GM12878 (cell line): Measurements from ENCODE around the gene PRC1. TPM values are rescaled to one million over a fixed set of nuclear protein-coding genes. Genes with fewer than 3 reads are reported as not detected.

ENCODE experiments used
- ATAC-seq: fragments of 200-7000 bp; cut with Tn5 transposase; 3 replicates; pipeline ENCODE4 v1.9.1; 2020; ENCODE audit warnings: mild to moderate bottlenecking, moderate library complexity
- BruUV-seq: library from RNA; stranded (reverse); fragments of 400-500 nt; replicated peaks from 2 replicates; lab custom pipeline; 2021; lab: Mats Ljungman, UMichigan
- CTCF ChIA-PET: fragments of 300-600 bp; sonication (Branson Sonifier 250); formaldehyde crosslinking; extraction: SDS; loops from one replicate; lab custom pipeline; 2021; ENCODE audit warnings: inconsistent platforms; lab: Yijun Ruan, JAX
- POLR2A ChIA-PET: fragments of 350-600 bp; formaldehyde crosslinking; extraction: SDS; loops from one replicate; lab custom pipeline; 2021; ENCODE audit warnings: inconsistent platforms; lab: Charles Lee
- RAD21 ChIA-PET: fragments of 300-600 bp; sonication (Branson Sonifier 250); formaldehyde crosslinking; loops from one replicate; lab custom pipeline; 2023; ENCODE audit warnings: antibody characterized with exemption; ENCODE audit not compliant: unreplicated experiment; lab: Charles Lee
- SMC1A ChIA-PET: fragments of 300-600 bp; sonication (Branson Sonifier 250); formaldehyde crosslinking; loops from one replicate; lab custom pipeline; 2023; ENCODE audit not compliant: unreplicated experiment, uncharacterized antibody; lab: Charles Lee
- DNase-seq: peaks from one replicate; pipeline ENCODE4 v3.0.0-alpha.2; 2011; ENCODE audit warnings: low read depth, low spot score
- FAIRE-seq: peaks from 3 replicates; lab custom pipeline; 2011; peaks lifted over from hg19 to GRCh38; lab: Jason Lieb, UNC
- H2AFZ ChIP-seq: 2 replicates; pipeline ENCODE4 v1.6.0; 2011; ENCODE audit warnings: low read depth, low read length, control low read depth; ENCODE audit not compliant: control insufficient read depth
- H3K27ac ChIP-seq: 2 replicates; pipeline ENCODE4 v1.5.1; 2011; ENCODE audit warnings: control low read depth; ENCODE audit not compliant: control insufficient read depth, insufficient read depth
- H3K27me3 ChIP-seq, 2 experiments: replicated peaks in 1 of 2; 2 replicates each; pipeline versions ENCODE4 v1.6.0 to v1.6.1; 2011; ENCODE audit warnings: low read length in 1 of 2; ENCODE audit not compliant: control insufficient read depth in 2 of 2, insufficient read depth in 2 of 2
- H3K36me3 ChIP-seq, 2 experiments: 2 replicates each; pipeline ENCODE4 v1.5.1; 2011; ENCODE audit warnings: low read length in 1 of 2; ENCODE audit not compliant: control insufficient read depth in 2 of 2, insufficient read depth in 2 of 2
- H3K4me1 ChIP-seq: 2 replicates; pipeline ENCODE4 v1.6.1; 2011; ENCODE audit warnings: mild to moderate bottlenecking, low read length, moderate library complexity, mixed read lengths; ENCODE audit not compliant: control insufficient read depth, insufficient read depth
- H3K4me2 ChIP-seq: 2 replicates; pipeline ENCODE4 v1.6.0; 2011; ENCODE audit warnings: control low read depth; ENCODE audit not compliant: control insufficient read depth, insufficient read depth
- H3K4me3 ChIP-seq: fragments of 200-600 bp; sonication (generic); 2 replicates; pipeline ENCODE4 v1.5.1; 2016
- H3K79me2 ChIP-seq: 2 replicates; pipeline ENCODE4 v1.6.0; 2011; ENCODE audit warnings: low read length; ENCODE audit not compliant: control insufficient read depth, insufficient read depth
- H3K9ac ChIP-seq: 2 replicates; pipeline ENCODE4 v1.8.0; 2011; ENCODE audit warnings: low read length, control low read depth, mixed read lengths; ENCODE audit not compliant: control insufficient read depth, insufficient read depth
- H3K9me3 ChIP-seq: replicated peaks from 3 replicates; pipeline ENCODE4 v1.5.1; 2011; ENCODE audit warnings: mild to moderate bottlenecking, low read length; ENCODE audit not compliant: control insufficient read depth, insufficient read depth
- H4K20me1 ChIP-seq: 2 replicates; pipeline ENCODE4 v1.6.0; 2011; ENCODE audit not compliant: control insufficient read depth, insufficient read depth
- CBX3 ChIP-seq: fragments of 200-600 bp; sonication (generic); IDR thresholded peaks from 2 replicates; pipeline ENCODE4 v1.6.1; 2016; ENCODE audit warnings: low read depth, borderline replicate concordance
- CEBPB ChIP-seq, 2 experiments: fragments of 150-350 bp in 1 of 2; IDR thresholded peaks; 2 replicates each; pipeline ENCODE4 v1.6.1; 2012 to 2014; ENCODE audit warnings: low read depth in 2 of 2, low read length in 2 of 2, borderline replicate concordance in 1 of 2, inconsistent platforms in 1 of 2
- DPF2 ChIP-seq: fragments of 450-650 bp; IDR thresholded peaks from 2 replicates; pipeline ENCODE4 v1.6.1; 2017; ENCODE audit warnings: mild to moderate bottlenecking
- EP300 ChIP-seq, 2 experiments: fragments of 150-350 bp in 1 of 2; IDR thresholded peaks; 2 replicates each; pipeline ENCODE4 v1.6.1; 2011 to 2012; ENCODE audit warnings: low read depth in 2 of 2, low read length in 2 of 2, borderline replicate concordance in 1 of 2, improper control_type of control experiment in 1 of 2, inconsistent platforms in 1 of 2; ENCODE audit not compliant: control insufficient read depth in 1 of 2
- RB1 ChIP-seq: fragments of 450-650 bp; formaldehyde crosslinking; IDR thresholded peaks from 2 replicates; pipeline ENCODE4 v1.6.1; 2017; ENCODE audit warnings: mild to moderate bottlenecking, borderline replicate concordance
- SIX5 ChIP-seq: IDR thresholded peaks from 2 replicates; pipeline ENCODE4 v1.6.1; 2011; ENCODE audit warnings: mild to moderate bottlenecking, low read depth, low read length, moderate library complexity; ENCODE audit not compliant: severe bottlenecking
- TCF12 ChIP-seq: IDR thresholded peaks from 2 replicates; pipeline ENCODE4 v1.6.1; 2011; ENCODE audit warnings: low read depth, mild to moderate bottlenecking, low read length
- ZNF622 ChIP-seq: fragments of 450-650 bp; IDR thresholded peaks from 2 replicates; pipeline ENCODE4 v1.6.1; 2017; ENCODE audit warnings: mild to moderate bottlenecking, inconsistent platforms
- WGBS: methylation state at CpG from one replicate; pipeline ENCODE4 v1.1.6; 2016; ENCODE audit warnings: low lambda C conversion rate; ENCODE audit not compliant: insufficient replicate concordance, insufficient coverage; ENCODE audit errors: missing lambda C conversion rate; 5-methylcytosine and 5-hydroxymethylcytosine counted together
- in situ Hi-C: fragments of 300-500 bp; cut with MboI; formaldehyde crosslinking; loops from 9 replicates; pipeline ENCODE4 v1.14.3; 2018; ENCODE audit warnings: mixed read lengths
- intact Hi-C: fragments of 100-400 bp; cut with micrococcal nuclease; formaldehyde crosslinking; loops from one replicate; pipeline ENCODE4 v1.14.2; 2022; ENCODE audit not compliant: unreplicated experiment
- polyA plus RNA-seq, 11 experiments: library from polyadenylated mRNA; depleted of rRNA in 4 of 11; unstranded in 6 of 11; stranded (reverse) in 5 of 11; fragments of >200 nt; fragmentation: Nextera tagmentation in 4 of 11; fragmentation: Illumina TruSeq in 1 of 11; extraction: Ambion mirVana in 4 of 11; extraction: Trizol in 1 of 11; gene quantifications; 1 replicate in 1 of 11; 2 replicates in 10 of 11; pipeline versions ENCODE4 v1.2.1 to v1.2.3, GENCODE V29; 2011 to 2016; ENCODE audit warnings: inconsistent platforms in 2 of 11, missing spikeins in 2 of 11, low read depth in 1 of 11
- total RNA-seq, 4 experiments: library from RNA; depleted of rRNA in 3 of 4; stranded (reverse); fragments of >200 nt in 3 of 4; fragmentation: Illumina TruSeq in 1 of 4; extraction: Trizol in 1 of 4; gene quantifications; 2 replicates each; pipeline versions ENCODE4 v1.2.1 to v1.2.3, GENCODE V29; 2013 to 2021
- TF ChIP-seq, protein P1 (sequence below): IDR thresholded peaks from 2 replicates; pipeline ENCODE4 v1.6.1; 2012; ENCODE audit warnings: low read depth, low read length, improper control_type of control experiment
- TF ChIP-seq, protein P2 (sequence below): fragments of 450-650 bp; IDR thresholded peaks from 2 replicates; pipeline ENCODE4 v1.6.1; 2017; ENCODE audit warnings: mild to moderate bottlenecking, low read depth, inconsistent platforms; ENCODE audit not compliant: poor library complexity, severe bottlenecking
- TF ChIP-seq, protein P3 (sequence below): fragments of 450-650 bp; IDR thresholded peaks from 2 replicates; pipeline ENCODE4 v1.6.1; 2017; ENCODE audit warnings: mild to moderate bottlenecking, moderate library complexity

The PRC1 gene
- total and polyA plus RNA-seq, 10 of the 15 experiments (the other 5 are each of a cell fraction or from before 2014, with no cell fraction given), result 100 to 241 (median 131) TPM

DNA sequence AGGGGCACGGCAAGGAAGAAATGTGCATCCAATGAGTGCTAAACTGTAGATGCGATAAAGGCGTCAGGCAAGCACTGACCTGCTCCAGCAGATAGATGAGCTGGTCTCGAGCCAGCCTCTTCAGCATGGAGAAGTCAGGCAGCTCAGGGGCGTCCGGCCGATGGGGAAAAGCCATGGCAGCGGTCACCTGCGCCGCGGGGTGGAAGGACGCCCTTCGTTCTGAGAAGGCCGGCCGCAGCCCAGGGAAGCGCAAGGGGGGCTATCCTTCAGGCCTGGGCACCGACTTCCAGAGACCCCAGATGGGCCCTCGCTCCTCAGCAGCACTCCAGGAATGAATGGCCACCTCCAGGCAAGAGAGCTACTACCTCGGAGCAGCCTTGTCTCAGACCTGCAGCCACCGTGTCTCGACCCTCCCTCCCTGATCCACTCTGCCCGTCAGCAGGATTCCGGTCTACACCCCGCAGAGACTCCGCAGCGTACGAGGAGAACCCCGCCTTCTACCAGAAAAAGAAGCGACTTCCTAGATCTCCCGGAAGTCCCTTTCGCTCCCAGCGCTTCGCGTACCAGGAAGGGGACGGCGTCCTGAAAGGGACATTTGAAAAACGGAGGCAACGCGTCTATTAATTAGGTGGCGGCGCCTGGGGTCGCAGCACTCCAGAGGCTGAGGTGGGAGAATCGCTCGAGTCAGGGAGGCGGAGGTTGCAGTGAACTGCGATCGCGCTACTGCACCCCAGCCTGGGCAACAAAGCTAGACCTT, 27.9 kb upstream of the PRC1 start, which contains the start of gene VPS33B:
VPS33B (minus strand) TSS at position 520 of the 757 bp plus-strand sequence; CDS start at position 175, 345 bp downstream.
- 1% methylated on average over 41 of the region's 48 CpGs for WGBS
- ChIA-PET SMC1A (interaction anchor here (0.9 to 1.7 kb wide), 5 partner anchors 25 to 91 kb away, joined by 3 to 8 read pairs (median 3); no protein-coding TSS in a partner anchor), RAD21 (interaction anchor here (1.0 to 1.4 kb wide), 5 partner anchors 29 to 136 kb away, joined by 3 to 9 read pairs (median 3); partner anchors contain the start of gene RCCD1), CTCF (interaction anchor here (1.0 to 4.0 kb wide), 9 partner anchors 9 to 225 kb away, joined by 3 to 24 read pairs (median 4); partner anchors contain the start of genes RCCD1 and UNC45A), POLR2A (interaction anchor here (0.5 to 1.5 kb wide), 9 partner anchors 27 to 919 kb away, joined by 3 to 12 read pairs (median 3); partner anchors contain the start of gene UNC45A)
- Histone ChIP-seq H3K9me3 (no peaks in the 10 kb centered on the region), H3K27me3 (no peaks in the 10 kb centered on the region), H3K27ac (peak within 1 kb of the TSS; percentile 88), H4K20me1 (no peaks in the 10 kb centered on the region), H3K79me2 (peaks cover 33% of the 10 kb centered on the region), H3K4me3 (peak within 1 kb of the TSS; percentile 93), H3K4me2 (peak within 1 kb of the TSS; percentile 98), H2AFZ (peak within 1 kb of the TSS; percentile 85), H3K36me3 (0 out of 4 replicates have a peak, but pooled peaks cover 0 to 3% of the 10 kb centered on the region in 2 experiments), H3K4me1 (peaks cover 3% of the 10 kb centered on the region; the same call in 1 of the 2 replicates), H3K9ac (peak within 1 kb of the TSS; percentile 93)
- BruUV-seq, result TSS peak; percentile 79
- peak; percentile 86 for ATAC-seq
- FAIRE-seq, result peak; percentile 99
- DNase-seq, result peak; percentile 63
- in situ Hi-C loops (no loop called here), intact Hi-C loops (loop anchor here (1.0 to 5.0 kb wide), 2 partner anchors 28 to 65 kb away; partner anchors contain the start of gene PRC1)
- TF ChIP-seq EP300 (IDR thresholded peaks at IDR 0.05; ENCODE audit: borderline replicate concordance in 1 of 2, control insufficient read depth in 1 of 2, low read depth in 2 of 2, low read length in 2 of 2) (no peak), DPF2 (no peak), SIX5 (peak; percentile 37), CEBPB (IDR thresholded peaks at IDR 0.05; ENCODE audit: borderline replicate concordance in 1 of 2, low read depth in 2 of 2, low read length in 2 of 2) (no peak), ZNF622 (no peak), RB1 (no peak), CBX3 (no peak), TCF12 (no peak)
- TF ChIP-seq, protein P1, sequence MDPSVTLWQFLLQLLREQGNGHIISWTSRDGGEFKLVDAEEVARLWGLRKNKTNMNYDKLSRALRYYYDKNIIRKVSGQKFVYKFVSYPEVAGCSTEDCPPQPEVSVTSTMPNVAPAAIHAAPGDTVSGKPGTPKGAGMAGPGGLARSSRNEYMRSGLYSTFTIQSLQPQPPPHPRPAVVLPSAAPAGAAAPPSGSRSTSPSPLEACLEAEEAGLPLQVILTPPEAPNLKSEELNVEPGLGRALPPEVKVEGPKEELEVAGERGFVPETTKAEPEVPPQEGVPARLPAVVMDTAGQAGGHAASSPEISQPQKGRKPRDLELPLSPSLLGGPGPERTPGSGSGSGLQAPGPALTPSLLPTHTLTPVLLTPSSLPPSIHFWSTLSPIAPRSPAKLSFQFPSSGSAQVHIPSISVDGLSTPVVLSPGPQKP, result peak; percentile 67; the same call in 1 of the 2 replicates
- TF ChIP-seq, protein P2, sequence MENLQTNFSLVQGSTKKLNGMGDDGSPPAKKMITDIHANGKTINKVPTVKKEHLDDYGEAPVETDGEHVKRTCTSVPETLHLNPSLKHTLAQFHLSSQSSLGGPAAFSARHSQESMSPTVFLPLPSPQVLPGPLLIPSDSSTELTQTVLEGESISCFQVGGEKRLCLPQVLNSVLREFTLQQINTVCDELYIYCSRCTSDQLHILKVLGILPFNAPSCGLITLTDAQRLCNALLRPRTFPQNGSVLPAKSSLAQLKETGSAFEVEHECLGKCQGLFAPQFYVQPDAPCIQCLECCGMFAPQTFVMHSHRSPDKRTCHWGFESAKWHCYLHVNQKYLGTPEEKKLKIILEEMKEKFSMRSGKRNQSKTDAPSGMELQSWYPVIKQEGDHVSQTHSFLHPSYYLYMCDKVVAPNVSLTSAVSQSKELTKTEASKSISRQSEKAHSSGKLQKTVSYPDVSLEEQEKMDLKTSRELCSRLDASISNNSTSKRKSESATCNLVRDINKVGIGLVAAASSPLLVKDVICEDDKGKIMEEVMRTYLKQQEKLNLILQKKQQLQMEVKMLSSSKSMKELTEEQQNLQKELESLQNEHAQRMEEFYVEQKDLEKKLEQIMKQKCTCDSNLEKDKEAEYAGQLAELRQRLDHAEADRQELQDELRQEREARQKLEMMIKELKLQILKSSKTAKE, result no peak
- TF ChIP-seq, protein P3, sequence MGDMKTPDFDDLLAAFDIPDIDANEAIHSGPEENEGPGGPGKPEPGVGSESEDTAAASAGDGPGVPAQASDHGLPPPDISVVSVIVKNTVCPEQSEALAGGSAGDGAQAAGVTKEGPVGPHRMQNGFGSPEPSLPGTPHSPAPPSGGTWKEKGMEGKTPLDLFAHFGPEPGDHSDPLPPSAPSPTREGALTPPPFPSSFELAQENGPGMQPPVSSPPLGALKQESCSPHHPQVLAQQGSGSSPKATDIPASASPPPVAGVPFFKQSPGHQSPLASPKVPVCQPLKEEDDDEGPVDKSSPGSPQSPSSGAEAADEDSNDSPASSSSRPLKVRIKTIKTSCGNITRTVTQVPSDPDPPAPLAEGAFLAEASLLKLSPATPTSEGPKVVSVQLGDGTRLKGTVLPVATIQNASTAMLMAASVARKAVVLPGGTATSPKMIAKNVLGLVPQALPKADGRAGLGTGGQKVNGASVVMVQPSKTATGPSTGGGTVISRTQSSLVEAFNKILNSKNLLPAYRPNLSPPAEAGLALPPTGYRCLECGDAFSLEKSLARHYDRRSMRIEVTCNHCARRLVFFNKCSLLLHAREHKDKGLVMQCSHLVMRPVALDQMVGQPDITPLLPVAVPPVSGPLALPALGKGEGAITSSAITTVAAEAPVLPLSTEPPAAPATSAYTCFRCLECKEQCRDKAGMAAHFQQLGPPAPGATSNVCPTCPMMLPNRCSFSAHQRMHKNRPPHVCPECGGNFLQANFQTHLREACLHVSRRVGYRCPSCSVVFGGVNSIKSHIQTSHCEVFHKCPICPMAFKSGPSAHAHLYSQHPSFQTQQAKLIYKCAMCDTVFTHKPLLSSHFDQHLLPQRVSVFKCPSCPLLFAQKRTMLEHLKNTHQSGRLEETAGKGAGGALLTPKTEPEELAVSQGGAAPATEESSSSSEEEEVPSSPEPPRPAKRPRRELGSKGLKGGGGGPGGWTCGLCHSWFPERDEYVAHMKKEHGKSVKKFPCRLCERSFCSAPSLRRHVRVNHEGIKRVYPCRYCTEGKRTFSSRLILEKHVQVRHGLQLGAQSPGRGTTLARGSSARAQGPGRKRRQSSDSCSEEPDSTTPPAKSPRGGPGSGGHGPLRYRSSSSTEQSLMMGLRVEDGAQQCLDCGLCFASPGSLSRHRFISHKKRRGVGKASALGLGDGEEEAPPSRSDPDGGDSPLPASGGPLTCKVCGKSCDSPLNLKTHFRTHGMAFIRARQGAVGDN, result no peak
